H9 (cell line): ENCODE data around the gene IL3. TPM values are rescaled to one million over a fixed set of nuclear protein-coding genes. Genes with fewer than 3 reads are reported as not detected.

Source experiments
- DNase-seq: peaks from one replicate; pipeline ENCODE4 v3.0.0-alpha.2; 2017
- H2AFZ ChIP-seq: one replicate; pipeline ENCODE4 v1.6.1; 2013; ENCODE audit warnings: mild to moderate bottlenecking, low read length, control low read depth, moderate library complexity
- H2AK5ac ChIP-seq: 2 replicates; pipeline ENCODE4 v1.6.1; 2013; ENCODE audit warnings: low read length, control low read depth, mixed read lengths; ENCODE audit not compliant: insufficient read length
- H2BK120ac ChIP-seq: one replicate; pipeline ENCODE4 v1.6.1; 2013; ENCODE audit warnings: low read depth, mild to moderate bottlenecking, low read length, control low read depth, inconsistent platforms; ENCODE audit not compliant: poor library complexity, severe bottlenecking
- H2BK12ac ChIP-seq: 2 replicates; pipeline ENCODE4 v1.6.1; 2013; ENCODE audit warnings: low read length, control low read depth, mixed read lengths, low read depth; ENCODE audit not compliant: insufficient read length
- H2BK15ac ChIP-seq: 2 replicates; pipeline ENCODE4 v1.6.1; 2013; ENCODE audit warnings: low read depth, low read length, control low read depth
- H2BK20ac ChIP-seq: one replicate; pipeline ENCODE4 v1.6.1; 2013; ENCODE audit warnings: low read depth, mild to moderate bottlenecking, low read length, control low read depth, inconsistent platforms; ENCODE audit not compliant: poor library complexity, severe bottlenecking
- H2BK5ac ChIP-seq: 2 replicates; pipeline ENCODE4 v1.6.1; 2013; ENCODE audit warnings: low read length, control low read depth, mixed read lengths; ENCODE audit not compliant: insufficient read length
- H3K14ac ChIP-seq: 2 replicates; pipeline ENCODE4 v1.6.1; 2013; ENCODE audit warnings: low read length, control low read depth; ENCODE audit not compliant: insufficient read depth
- H3K18ac ChIP-seq: 2 replicates; pipeline ENCODE4 v1.6.1; 2013; ENCODE audit warnings: low read depth, mild to moderate bottlenecking, mixed read lengths, low read length, control low read depth; ENCODE audit not compliant: insufficient read length
- H3K23ac ChIP-seq: 2 replicates; pipeline ENCODE4 v1.6.1; 2013; ENCODE audit warnings: low read length, control low read depth, mixed read lengths, low read depth; ENCODE audit not compliant: insufficient read length
- H3K23me2 ChIP-seq: 2 replicates; pipeline ENCODE4 v1.6.1; 2013; ENCODE audit warnings: low read depth, mild to moderate bottlenecking, mixed read lengths, low read length, control low read depth; ENCODE audit not compliant: insufficient read length, poor library complexity, severe bottlenecking
- H3K27ac ChIP-seq: 2 replicates; pipeline ENCODE4 v1.5.1; 2013; ENCODE audit warnings: low read length, control low read depth, mixed read lengths, low read depth; ENCODE audit not compliant: insufficient read length
- H3K27me3 ChIP-seq: 2 replicates; pipeline ENCODE4 v1.6.1; 2013; ENCODE audit warnings: low read length, control low read depth, inconsistent platforms; ENCODE audit not compliant: insufficient read depth
- H3K4ac ChIP-seq: 2 replicates; pipeline ENCODE4 v1.6.1; 2013; ENCODE audit warnings: low read depth, mild to moderate bottlenecking, control low read depth, inconsistent platforms, low read length, moderate library complexity
- H3K4me1 ChIP-seq: 2 replicates; pipeline ENCODE4 v1.6.1; 2013; ENCODE audit warnings: low read length, control low read depth, inconsistent platforms; ENCODE audit not compliant: insufficient read depth
- H3K4me2 ChIP-seq: 2 replicates; pipeline ENCODE4 v1.6.1; 2013; ENCODE audit warnings: low read length, control low read depth, mixed read lengths; ENCODE audit not compliant: insufficient read length, insufficient read depth
- H3K56ac ChIP-seq: 2 replicates; pipeline ENCODE4 v1.6.1; 2013; ENCODE audit warnings: low read depth, mild to moderate bottlenecking, mixed read lengths, low read length, control low read depth; ENCODE audit not compliant: insufficient read length
- H3K79me1 ChIP-seq: 2 replicates; pipeline ENCODE4 v1.6.1; 2013; ENCODE audit warnings: low read depth, mild to moderate bottlenecking, moderate library complexity, low read length, control low read depth, inconsistent platforms; ENCODE audit not compliant: insufficient read depth, poor library complexity, severe bottlenecking
- H3K79me2 ChIP-seq: 2 replicates; pipeline ENCODE4 v1.6.1; 2013; ENCODE audit warnings: low read length, control low read depth, inconsistent platforms; ENCODE audit not compliant: insufficient read depth
- H3K9ac ChIP-seq: 2 replicates; pipeline ENCODE4 v1.6.1; 2013; ENCODE audit warnings: low read length, control low read depth, mixed read lengths; ENCODE audit not compliant: insufficient read length; ENCODE audit errors: extremely low read depth
- H3K9me3 ChIP-seq: one replicate; pipeline ENCODE4 v1.6.1; 2013; ENCODE audit warnings: low read depth, low read length, inconsistent platforms; ENCODE audit not compliant: control insufficient read depth
- H3T11ph ChIP-seq: one replicate; pipeline ENCODE4 v1.6.1; 2013; ENCODE audit warnings: mild to moderate bottlenecking, low read length, control low read depth, inconsistent platforms
- H4K20me1 ChIP-seq: one replicate; pipeline ENCODE4 v1.6.1; 2013; ENCODE audit not compliant: control insufficient read depth, insufficient read length, insufficient read depth
- H4K5ac ChIP-seq: 2 replicates; pipeline ENCODE4 v1.6.1; 2013; ENCODE audit warnings: low read depth, mild to moderate bottlenecking, mixed read lengths, low read length, control low read depth; ENCODE audit not compliant: insufficient read length
- H4K8ac ChIP-seq: replicated peaks from 2 replicates; pipeline ENCODE4 v1.6.1; 2013; ENCODE audit warnings: low read length, control low read depth, mixed read lengths, low read depth; ENCODE audit not compliant: insufficient read length
- H4K91ac ChIP-seq: 2 replicates; pipeline ENCODE4 v1.6.1; 2013; ENCODE audit warnings: low read depth, mild to moderate bottlenecking, moderate library complexity, mixed read lengths, low read length, control low read depth; ENCODE audit not compliant: insufficient read length
- H3K27ac Mint-ChIP-seq, 3 experiments: 2 replicates in 2 of 3; 3 replicates in 1 of 3; pipeline ENCODE4 v1.8.0; 2020 to 2021; ENCODE audit warnings: mixed read lengths in 3 of 3, mild to moderate bottlenecking in 1 of 3, moderate library complexity in 1 of 3
- H3K27me3 Mint-ChIP-seq: 2 replicates; pipeline ENCODE4 v1.8.0; 2021; ENCODE audit warnings: low read depth, mild to moderate bottlenecking, moderate library complexity, mixed read lengths
- H3K36me3 Mint-ChIP-seq, 3 experiments: 2 replicates in 2 of 3; 3 replicates in 1 of 3; pipeline ENCODE4 v1.8.0; 2020 to 2021; ENCODE audit warnings: low read depth in 3 of 3, mixed read lengths in 3 of 3; ENCODE audit not compliant: insufficient read depth in 1 of 3
- H3K4me1 Mint-ChIP-seq, 2 experiments: 2 replicates each; pipeline ENCODE4 v1.8.0; 2020; ENCODE audit warnings: mixed read lengths in 2 of 2
- H3K4me3 Mint-ChIP-seq, 2 experiments: 2 replicates in 1 of 2; 3 replicates in 1 of 2; pipeline ENCODE4 v1.8.0; 2020 to 2021; ENCODE audit warnings: mild to moderate bottlenecking in 2 of 2, mixed read lengths in 2 of 2, moderate library complexity in 1 of 2
- H3K9me3 Mint-ChIP-seq, 2 experiments: 2 replicates in 1 of 2; 3 replicates in 1 of 2; pipeline ENCODE4 v1.8.0; 2020; ENCODE audit warnings: mild to moderate bottlenecking in 2 of 2, mixed read lengths in 2 of 2, moderate library complexity in 1 of 2
- WGBS: extraction: QIAGEN DNeasy Blood & Tissue Kit; methylation state at CpG from one replicate; pipeline ENCODE4 v1.1.7; 2013; ENCODE audit warnings: missing lambda C conversion rate, low lambda C conversion rate, mixed read lengths; ENCODE audit not compliant: insufficient read length; ENCODE audit errors: extremely low coverage; 5-methylcytosine and 5-hydroxymethylcytosine counted together
- total RNA-seq: library from RNA; stranded (reverse); gene quantifications from 2 replicates; pipeline ENCODE4 v1.2.1, GENCODE V29; 2021
- TF ChIP-seq, protein P1 (sequence below): fragments of 200-600 bp; sonication (generic); conservative IDR thresholded peaks from 3 replicates; pipeline ENCODE4 v1.8.0; 2021; ENCODE audit warnings: antibody characterized with exemption, mild to moderate bottlenecking

Gene IL3
- total RNA-seq, 1 experiment from 2014 or later, result not detected

- Histone ChIP-seq H3K27me3 (no peaks in the 10 kb centered on the region), H2AFZ (no peak overlapping the region), H3K4me2 (no peak overlapping the region), H3T11ph (no peak overlapping the region), H2BK20ac (no peak overlapping the region), H3K4ac (no peak overlapping the region), H2BK12ac (no peak overlapping the region), H2BK15ac (no peak overlapping the region), H3K23ac (no peak overlapping the region), H3K14ac (no peak overlapping the region), H2BK5ac (no peak overlapping the region), H3K79me2 (no peaks in the 10 kb centered on the region), H3K18ac (no peak overlapping the region), H3K9me3 (no peaks in the 10 kb centered on the region), H2BK120ac (no peak overlapping the region), H4K5ac (no peak overlapping the region), H4K91ac (no peak overlapping the region), H3K27ac (no peak overlapping the region), H3K4me1 (no peaks in the 10 kb centered on the region), H2AK5ac (no peak overlapping the region), H3K23me2 (no peaks in the 10 kb centered on the region), H3K9ac (no peak overlapping the region), H3K56ac (no peak overlapping the region), H4K20me1 (no peaks in the 10 kb centered on the region), H4K8ac (no peak overlapping the region), H3K79me1 (no peaks in the 10 kb centered on the region)
- WGBS, result no CpG with 5 or more reads among the region's 3 CpGs
- H3K4me3 Mint-ChIP-seq, result no peak overlapping the region
- no peaks in the 10 kb centered on the region for H3K36me3 Mint-ChIP-seq
- TF ChIP-seq, protein P1, sequence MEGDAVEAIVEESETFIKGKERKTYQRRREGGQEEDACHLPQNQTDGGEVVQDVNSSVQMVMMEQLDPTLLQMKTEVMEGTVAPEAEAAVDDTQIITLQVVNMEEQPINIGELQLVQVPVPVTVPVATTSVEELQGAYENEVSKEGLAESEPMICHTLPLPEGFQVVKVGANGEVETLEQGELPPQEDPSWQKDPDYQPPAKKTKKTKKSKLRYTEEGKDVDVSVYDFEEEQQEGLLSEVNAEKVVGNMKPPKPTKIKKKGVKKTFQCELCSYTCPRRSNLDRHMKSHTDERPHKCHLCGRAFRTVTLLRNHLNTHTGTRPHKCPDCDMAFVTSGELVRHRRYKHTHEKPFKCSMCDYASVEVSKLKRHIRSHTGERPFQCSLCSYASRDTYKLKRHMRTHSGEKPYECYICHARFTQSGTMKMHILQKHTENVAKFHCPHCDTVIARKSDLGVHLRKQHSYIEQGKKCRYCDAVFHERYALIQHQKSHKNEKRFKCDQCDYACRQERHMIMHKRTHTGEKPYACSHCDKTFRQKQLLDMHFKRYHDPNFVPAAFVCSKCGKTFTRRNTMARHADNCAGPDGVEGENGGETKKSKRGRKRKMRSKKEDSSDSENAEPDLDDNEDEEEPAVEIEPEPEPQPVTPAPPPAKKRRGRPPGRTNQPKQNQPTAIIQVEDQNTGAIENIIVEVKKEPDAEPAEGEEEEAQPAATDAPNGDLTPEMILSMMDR, result no peak
- peaks cover 0 to 2% of the 10 kb centered on the region in 2 experiments; a peak in 1 of 5 replicates for H3K9me3 Mint-ChIP-seq
- DNase-seq, result no peak
- H3K27me3 Mint-ChIP-seq, result no peaks in the 10 kb centered on the region
- no peaks in the 10 kb centered on the region for H3K4me1 Mint-ChIP-seq
- H3K27ac Mint-ChIP-seq, result no peak overlapping the region
Measured at GRCh38 chr5:132110195-132110594, 49.7 kb downstream of the IL3 start.
